ENCODE results near the gene MRPS10. TPM values are rescaled to one million over a fixed set of nuclear protein-coding genes. Genes with fewer than 3 reads are reported as not detected.
"Not testable (repeated sequence)": the region's sequence is repeated elsewhere in the genome, so short reads cannot be mapped to it uniquely, and the experiment has no call there.

Gene MRPS10
- total RNA-seq, 1 experiment from 2014 or later, result 123 TPM

DNA sequence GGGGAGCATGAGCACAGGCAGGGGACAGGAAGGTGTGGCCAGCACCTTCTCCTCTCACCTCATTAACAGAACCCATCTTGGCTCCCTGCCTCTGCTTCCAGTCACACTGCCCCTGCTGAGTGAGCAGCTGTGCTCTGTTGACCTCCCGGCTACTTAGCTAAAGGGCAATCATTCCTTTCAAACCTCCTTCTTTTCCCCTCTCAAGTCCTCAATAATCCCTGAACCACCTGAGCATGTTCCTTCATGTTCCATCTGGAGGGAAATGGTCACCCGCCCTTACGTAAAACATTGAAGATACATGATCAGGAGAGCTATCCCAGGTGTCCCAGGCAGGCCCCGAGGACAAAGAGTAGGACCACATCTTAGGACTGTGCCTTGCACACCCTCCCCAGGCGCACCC is 21.7 kb upstream of the MRPS10 start:
- no peak for DNase-seq (ENCODE audit: low read depth)

DNA sequence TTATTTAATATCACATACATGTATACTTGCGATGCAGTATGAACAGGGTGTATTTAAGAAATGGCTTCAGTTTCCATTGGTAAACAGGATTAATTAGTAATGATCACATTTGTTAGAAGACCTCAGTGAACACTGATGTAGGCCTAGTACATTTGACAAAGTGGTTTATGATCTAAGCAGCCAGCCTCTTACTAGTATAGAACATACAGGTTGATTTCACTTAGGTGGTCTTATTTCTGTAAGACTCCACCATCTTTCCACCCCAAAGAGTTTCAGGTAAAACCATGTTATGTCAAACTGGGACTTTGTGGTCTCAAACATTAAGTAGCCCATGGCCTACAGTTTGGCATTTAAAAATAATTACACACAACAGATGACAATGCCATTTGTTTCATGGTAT is 20.2 kb upstream of the MRPS10 start:
- no peak for DNase-seq (ENCODE audit: low read depth)

DNA sequence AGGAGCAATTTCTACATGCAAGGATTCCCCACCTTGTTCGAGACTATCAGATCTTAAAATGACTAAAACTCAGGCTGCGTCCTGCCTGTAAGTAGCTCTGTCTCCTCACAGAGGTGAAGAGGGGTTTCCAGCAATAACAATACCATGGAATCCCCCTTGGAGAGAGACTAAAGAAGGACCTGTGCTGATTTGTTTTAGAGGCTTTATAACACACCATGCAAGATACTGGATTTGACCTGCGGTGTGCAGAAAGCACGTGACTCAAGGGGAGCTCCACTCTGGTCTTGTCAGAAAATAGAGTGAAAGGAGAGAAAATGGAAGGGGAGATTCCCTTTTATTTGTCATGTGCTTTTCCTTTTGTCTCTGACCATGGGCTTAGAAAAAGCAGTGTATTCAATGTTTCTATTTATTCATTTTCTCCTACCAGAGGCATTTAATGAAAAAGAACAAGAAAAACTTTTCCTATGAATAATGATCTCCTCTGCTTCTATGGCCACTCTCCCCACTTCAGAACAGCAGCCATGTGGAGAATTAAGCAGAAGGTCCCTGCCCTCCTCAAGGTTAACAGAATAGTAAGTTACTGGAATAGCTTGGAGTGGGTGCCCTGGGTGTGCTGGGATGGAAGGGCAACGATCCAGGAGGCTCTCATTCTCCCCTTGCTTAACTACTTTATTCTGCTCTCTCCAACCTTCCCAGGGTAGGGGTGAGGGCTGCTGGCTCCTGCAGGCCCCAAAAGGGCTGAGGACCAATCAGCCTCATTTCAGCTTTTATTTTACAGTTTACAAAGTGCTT is 19.2 kb upstream of the MRPS10 start:
- DNase-seq (ENCODE audit: low read depth), result no peak

DNA sequence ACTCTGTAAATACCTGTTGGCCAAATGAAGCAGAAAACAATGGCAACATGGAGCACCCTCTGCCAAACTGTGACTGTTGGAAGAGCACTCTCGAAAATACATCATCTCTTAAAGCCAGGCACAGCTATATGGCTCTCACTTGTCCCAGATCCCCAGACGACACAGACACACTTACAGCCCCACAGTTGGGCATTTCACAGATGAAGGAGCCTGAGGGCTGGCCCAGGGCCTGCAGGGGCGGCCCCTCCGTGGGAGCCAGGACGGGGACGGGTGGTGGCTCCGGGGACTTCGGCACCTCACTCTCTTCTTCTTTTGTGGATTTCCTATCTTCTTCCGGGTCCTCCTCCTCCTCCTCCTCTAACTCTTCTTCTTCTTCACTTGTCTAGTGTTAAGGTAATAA is 18.4 kb upstream of the MRPS10 start:
- no peak for DNase-seq (ENCODE audit: low read depth)

DNA sequence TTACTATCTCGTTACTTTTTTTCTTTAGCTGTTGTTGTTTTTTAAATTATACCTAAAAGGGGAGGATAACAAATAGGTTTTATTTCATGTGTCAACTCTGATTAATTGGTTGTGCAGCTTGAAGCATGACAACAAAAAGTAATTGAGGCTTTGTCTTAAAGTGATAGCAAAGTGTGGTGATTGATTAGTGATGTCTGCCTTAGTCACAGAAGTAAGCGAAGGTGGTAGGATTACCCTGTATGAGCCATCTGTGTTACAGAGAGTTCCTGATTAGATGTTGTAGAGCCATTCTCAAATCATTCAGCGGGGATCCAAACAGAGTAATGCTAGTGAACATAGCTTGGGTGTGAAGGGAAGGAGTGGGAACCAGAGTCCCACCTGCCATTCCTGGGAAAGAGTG is 14.4 kb upstream of the MRPS10 start:
- DNase-seq (ENCODE audit: low read depth), result no peak

DNA sequence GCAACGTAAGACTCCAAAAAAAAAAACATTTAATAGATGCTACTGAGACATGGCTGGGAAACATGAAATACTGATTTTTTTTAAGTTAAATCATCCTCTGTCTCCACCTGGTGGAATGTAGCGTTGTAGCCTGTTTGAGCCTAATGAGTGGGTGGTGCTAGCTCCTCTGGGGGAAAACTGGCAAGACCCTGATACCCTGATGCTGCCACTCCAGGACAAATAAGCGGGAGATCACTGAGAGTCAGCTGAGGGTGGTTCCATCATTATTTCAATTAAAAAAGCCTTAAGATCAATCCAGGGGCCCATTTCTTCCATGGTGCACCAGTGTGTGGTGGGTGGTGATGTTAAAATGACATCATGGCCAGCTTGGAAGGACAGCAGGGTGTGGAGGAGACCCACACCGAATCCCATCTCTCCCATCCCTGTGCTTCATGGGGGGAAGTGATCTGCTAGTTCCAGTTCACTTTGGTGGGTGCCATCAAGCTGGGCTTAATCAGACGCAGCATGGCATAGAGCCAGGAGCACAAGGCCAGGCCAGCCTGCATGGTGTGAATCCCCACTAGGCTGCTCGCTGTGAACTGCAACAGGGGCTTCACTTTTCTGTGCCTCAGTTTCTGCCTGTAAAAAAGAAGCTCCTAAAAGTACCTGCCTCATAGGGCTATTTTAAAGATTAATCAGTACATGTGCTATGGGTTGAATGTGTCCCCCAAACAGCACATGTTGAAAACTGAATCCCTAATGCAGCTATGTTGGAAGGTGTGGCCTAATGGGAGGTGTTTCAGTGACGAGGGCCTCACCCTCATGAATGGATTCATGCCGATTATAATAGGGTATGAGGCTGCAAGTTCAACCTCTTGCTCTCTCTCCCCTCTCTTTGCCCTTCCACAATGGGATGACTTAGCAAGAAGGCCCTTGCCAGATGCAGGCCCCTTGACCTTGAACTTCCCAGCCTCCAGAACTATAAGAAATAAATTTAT is 13.0 kb upstream of the MRPS10 start:
- DNase-seq (ENCODE audit: low read depth), result peak; percentile 51

DNA sequence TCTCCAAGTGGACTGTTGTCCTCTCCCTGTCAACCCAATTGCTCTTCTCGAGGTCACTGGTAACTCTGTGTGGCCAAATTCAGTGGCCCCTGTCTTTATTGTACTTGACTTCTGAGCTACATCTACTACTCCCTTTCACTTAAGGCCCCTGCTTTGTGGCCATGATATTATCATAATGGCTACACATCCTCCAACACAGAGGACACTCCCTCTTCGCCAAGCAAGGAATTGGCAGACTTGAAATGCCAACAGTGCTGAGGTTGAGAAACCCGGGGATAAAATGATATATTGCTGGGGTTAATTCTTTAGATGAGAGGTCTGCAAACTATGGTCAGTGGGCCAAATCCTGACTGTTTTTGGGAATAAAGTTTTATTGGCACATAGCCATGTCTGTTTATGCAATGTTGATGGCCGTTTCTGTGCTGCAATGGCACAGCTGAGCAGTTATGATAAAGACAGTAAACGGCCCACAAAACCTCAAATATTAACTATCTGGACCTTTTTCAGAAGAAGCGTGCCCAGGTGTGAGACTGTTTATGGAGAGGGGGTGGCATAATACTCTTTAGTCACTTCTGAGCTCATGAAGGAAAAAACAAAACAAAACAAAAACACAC is 12.0 kb upstream of the MRPS10 start:
- DNase-seq (ENCODE audit: low read depth), result no peak

DNA sequence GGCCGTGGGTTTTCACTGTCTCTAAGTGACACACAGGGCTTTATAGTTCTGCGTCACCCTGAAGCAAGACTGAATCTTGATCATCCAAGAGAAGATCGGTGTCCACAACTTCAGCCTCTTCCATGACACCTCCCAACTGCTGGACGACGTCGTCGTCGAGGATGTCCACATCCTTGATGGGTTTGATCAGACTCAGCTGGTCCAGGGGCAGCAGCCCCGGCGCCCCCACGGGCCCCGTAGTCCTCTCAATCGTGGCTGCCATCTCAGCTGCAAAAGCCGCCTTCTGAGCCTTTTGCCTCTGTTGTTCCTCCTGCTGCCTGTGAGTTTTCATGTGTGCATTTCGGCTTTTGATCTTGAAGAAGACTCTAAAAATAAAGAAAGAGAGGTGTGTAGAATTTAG is 10.6 kb upstream of the MRPS10 start:
- no peak for DNase-seq (ENCODE audit: low read depth)

DNA sequence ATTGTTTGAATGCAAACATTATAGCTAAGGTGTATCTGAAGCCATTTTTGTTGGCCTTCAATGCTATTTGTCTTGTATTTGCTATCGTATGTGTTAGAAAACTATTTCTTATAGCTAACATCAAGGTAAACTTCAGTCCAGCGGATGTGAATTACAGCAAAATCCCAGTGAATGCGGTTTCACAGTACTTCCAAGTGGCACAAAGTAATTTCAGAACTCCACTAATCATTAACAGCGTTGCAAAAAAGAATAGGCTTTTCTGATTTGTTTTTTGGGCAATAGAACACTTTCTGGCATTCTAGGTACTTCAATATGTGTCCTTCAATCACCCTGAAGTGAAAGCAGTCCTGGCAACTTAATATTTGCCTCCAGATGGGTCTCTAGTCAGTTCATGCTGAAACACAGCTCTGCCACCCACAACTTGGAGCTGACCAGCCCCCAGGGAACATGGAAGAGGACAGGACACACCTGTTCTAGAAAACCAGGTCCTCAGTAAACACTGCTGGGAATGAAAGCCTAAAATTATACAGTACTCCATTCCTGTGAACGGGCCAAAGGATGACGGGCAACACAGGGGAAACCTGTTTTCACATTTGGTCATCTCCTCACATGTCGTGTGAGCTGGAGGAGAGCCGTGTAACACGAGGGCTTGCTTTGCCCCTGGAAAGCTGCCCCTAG is 9.7 kb upstream of the MRPS10 start:
- no peak for DNase-seq (ENCODE audit: low read depth)

DNA sequence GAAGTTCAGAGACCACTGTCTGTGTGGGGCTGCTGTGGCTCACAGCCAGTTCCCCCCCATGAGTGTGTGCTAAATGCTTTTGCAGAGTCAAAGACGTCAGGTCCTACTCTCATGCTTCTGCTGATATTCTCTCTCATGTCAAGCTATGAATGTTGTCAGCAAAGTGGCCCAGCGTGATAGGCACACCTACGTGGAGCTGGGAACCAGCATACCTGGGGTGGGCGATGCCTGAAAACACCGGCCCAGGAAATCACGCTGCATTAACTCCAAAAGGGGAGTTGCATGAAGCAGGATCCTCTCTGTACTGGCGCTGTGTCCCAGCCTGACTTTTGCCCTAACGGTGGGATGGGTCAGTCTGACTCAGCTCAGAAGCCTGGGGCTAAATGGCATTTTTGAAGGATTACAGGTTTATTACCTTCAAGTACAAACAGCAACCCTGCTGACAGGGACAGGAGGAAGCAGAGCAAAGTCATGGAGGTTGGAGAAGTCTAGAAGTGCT is 9.0 kb upstream of the MRPS10 start:
- DNase-seq (ENCODE audit: low read depth), result peak; percentile 99

DNA sequence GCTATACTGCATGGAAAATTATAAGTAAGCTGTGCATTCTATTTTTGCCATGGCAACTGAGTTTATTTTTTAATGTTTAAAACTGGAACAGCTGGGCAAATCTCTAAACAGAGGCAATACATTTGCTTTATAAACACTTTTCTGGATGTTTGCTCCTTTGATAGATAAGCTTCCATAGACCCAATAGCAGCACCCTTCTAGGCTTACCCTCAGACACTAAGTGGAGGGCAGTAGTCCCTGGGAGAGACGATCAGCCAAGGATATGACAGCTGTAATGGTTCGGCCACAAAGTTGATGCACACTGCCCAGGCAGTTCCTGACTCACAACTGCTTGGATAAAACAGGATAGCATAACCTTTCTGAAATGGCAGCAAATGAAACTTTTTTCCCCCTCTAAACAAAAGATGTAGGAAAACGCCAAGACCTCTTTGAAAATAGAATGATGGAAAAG is 8.5 kb upstream of the MRPS10 start:
- peak; percentile 93 for DNase-seq (ENCODE audit: low read depth)

DNA sequence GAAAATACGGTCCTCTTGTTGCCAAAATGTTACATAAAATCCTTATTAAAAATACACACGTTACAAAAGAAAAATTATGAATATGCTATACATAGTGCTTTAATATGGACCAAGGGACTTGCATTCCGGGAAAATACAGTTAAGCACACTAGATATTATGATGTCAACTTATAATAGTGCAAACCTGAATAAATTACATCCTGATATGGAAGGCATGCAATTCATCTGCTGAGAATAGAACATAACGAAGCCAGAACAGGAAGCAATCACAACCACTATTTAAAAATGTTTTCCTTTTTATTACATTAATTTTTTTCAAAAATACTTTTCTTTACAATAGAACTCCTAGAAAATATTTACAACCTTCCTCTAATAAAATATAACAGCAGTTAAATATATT is 7.8 kb upstream of the MRPS10 start:
- no peak for DNase-seq (ENCODE audit: low read depth)

DNA sequence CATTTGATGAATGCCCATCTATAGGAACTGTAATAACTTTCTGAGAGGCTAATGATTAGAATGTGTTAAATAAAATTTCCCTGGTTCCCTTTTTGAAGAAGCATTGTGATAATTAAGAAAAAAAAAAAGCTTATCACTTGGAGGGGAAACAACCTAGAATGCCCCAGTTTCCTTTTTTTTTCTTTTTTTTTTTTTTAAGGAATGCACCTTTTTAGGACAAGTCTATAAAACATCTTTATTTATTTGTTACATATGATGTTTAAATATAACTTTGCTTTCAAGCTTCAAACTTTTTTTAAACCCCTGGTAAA is 7.3 kb upstream of the MRPS10 start:
- DNase-seq (ENCODE audit: low read depth), result no peak

DNA sequence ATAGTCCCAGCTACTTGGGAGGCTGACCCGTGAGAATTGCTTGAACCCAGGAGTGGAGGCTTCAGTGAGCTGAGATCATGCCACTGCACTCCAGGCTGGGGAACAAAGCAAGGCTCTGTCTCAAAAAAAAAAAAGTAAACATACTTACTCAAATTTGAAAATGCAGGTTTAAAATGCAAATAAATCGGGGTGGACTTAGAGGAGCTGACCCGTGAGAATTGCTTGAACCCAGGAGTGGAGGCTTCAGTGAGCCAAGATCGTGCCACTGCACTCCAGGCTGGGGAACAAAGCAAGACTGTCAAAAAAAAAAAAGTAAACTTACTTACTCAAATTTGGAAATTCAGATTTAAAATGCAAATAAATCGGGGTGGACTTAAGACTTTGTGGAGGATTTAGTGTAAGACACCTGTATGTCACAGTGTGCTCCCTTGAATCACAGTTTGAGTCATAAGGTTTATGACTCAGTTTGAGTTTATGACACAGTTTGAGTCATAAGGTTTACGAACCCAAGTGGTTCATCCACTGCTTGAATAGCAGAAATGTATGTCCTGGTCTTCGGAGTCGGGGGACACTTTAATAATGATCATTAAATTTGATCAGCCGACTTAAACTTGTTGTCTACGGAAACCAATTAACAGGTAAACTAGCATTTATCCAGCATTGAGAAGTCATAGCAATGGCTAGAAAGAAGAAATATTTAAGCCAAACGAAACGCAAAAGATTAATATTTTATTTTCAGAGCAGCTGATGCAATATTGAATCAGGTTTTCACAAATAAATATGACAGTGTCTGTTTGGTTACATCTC is 6.8 kb upstream of the MRPS10 start:
- DNase-seq (ENCODE audit: low read depth), result peak; percentile 97

DNA sequence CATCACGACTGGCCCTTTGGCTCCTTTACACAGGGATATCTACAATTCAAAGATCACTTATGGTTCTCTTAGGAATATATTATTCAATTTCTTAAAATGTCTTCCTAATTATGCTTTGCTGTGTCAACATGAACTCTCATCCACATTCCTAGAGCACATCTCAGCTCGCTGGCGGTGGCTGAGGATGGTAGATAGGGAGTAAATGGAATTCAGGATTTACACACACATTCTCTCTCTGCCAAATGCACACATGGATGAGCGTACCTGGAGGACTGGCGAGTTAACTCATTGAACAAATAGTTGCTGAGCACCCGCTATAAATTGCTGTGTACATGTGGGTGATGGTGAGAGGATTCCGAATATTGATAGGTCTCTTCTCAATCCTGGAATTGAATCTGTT is 4.8 kb upstream of the MRPS10 start:
- no peak for DNase-seq (ENCODE audit: low read depth)

DNA sequence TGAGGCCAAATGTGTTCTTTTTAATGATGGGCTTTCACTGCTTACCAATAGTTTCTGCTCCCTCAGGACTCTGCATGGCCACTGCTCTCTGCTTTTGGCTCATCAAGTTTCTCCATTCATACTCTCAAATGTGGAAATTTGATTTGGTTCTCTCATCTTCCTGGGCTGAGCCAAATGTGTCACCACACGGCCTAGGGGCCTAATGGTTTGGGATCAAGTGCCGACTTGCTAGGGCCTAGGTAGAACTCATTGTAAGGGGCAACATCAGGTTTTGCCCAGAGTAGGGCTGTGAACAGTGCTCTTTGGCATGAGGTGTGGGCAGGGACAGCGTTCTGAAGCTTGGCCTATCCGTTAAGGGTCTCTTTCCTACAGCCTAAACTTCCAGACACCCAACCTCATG is 3.9 kb upstream of the MRPS10 start:
- DNase-seq (ENCODE audit: low read depth), result no peak

DNA sequence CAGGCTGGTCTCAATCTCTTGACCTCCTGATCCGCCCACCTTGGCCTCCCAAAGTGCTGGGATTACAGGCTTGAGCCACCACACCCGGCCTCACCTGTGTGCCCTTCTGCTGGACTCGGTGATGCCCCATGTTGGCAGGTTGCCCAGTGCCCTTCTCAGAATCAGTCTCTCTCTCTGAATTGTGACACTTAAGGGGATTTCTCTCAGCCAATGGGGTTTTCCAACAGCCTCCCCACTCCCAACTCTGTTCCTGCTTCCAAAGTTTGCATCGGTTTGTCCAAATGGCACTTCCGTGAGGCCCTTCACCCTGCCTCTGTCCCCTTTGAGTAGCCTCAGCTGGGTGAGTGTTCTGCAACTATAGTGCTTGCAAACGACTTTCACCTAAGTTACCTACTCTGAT is 3.1 kb upstream of the MRPS10 start:
- no peak for DNase-seq (ENCODE audit: low read depth)

DNA sequence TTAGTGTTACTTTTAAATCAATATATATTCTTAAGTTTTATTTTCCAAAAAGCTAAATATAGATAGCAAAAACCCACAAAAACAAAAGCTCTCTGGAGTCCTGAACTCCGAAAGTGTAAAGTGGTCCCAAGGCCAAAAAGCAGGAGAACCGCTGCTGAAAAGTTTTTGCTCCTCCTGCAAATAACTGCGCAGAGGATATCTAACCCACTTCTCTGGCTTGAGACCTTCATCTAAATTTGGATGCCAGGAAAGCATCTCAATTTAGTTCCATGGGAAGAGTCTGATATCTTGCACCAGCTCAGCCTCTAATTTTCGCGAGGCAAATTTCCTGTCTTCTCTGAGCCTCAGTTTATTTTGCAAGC is 523 bp downstream of the MRPS10 start:
- DNase-seq (ENCODE audit: low read depth), result peak; percentile 25

DNA sequence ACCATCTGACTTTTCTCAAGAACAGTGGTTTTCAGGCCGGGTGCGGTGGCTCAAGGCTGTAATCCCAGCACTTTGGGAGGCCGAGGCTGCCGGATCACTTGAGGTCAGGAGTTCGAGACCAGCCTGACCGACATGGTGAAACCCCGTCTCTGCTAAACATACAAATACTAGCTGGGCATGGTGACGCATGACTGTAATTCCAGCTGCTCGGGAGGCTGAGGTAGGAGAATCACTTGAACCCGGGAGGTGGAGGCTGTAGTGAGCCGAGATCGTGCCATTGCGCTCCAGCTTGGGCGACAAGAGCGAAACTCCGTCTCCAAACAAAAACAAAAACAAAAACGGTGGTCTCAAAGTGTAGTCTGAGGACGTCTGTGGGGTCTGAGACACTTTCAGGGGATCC is 1.2 kb downstream of the MRPS10 start:
- DNase-seq (ENCODE audit: low read depth), result not testable (repeated sequence)

DNA sequence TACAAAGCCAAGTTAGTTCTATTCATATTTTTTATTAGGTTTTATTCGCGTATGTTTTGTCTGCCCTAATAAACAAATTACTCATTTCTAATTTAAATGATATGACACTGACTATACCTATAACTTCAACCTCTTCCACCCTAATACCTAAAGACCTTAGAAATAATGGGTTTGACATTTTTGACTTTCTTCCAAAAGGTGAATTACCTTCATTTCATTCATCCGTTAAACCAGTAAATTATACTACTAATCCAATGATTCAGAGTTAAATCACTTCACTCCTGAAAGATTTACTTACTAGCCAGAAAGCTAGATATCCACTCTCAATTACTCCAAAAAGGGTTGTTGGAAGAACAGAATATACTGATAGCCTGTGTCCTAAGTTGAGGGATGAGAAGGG is 5.2 kb downstream of the MRPS10 start:
- DNase-seq (ENCODE audit: low read depth), result no peak

DNA sequence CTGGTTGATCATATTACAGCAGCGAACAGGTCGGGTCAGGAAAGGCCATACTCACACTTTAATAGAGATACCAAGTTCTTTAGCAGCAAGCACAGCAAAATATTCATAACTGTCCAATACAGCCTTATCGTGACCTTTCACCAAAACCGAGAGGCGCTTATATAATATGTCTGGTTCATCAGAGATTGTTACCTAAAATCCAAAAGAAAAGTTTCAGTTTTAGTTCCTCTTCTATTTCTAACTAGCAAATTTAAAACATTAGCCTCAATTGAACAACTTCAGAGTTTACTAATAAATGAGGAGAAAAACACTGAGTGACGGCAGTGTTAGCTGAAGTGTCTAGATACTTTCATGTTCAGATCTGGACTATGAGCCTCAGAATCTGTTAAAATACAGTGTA is 5.9 kb downstream of the MRPS10 start:
- DNase-seq (ENCODE audit: low read depth), result no peak
